Subcutaneous abdominal adipose tissue (tissue), 5 donors: ENCODE measurements around the gene NPM3.

Source experiments
- H3K27ac ChIP-seq: one replicate; pipeline ENCODE4 v1.7.0; 2013; ENCODE audit warnings: low read depth, mild to moderate bottlenecking, inconsistent platforms, low read length, moderate library complexity
- H3K27me3 ChIP-seq, 5 donors: one replicate each; pipeline ENCODE4 v1.7.0; 2013; ENCODE audit warnings: low read length in 5 of 5, inconsistent platforms in 1 of 5; ENCODE audit not compliant: control insufficient read depth in 5 of 5, insufficient read depth in 4 of 5
- H3K36me3 ChIP-seq, 5 donors: one replicate each; pipeline ENCODE4 v1.7.0; 2013; ENCODE audit warnings: low read length in 5 of 5; ENCODE audit not compliant: control insufficient read depth in 5 of 5, insufficient read depth in 5 of 5
- H3K4me1 ChIP-seq, 5 donors: one replicate each; pipeline ENCODE4 v1.7.0; 2013; ENCODE audit warnings: low read length in 5 of 5, mild to moderate bottlenecking in 3 of 5, moderate library complexity in 1 of 5; ENCODE audit not compliant: control insufficient read depth in 5 of 5, insufficient read depth in 5 of 5
- H3K4me3 ChIP-seq, 5 donors: one replicate each; pipeline ENCODE4 v1.7.0; 2013; ENCODE audit warnings: low read length in 5 of 5, low read depth in 1 of 5
- H3K9ac ChIP-seq, 5 donors: one replicate each; pipeline ENCODE4 v1.7.0; 2013; ENCODE audit warnings: low read length in 5 of 5, mild to moderate bottlenecking in 4 of 5, moderate library complexity in 3 of 5
- H3K9me3 ChIP-seq, 5 donors: one replicate each; pipeline ENCODE4 v1.7.0; 2013; ENCODE audit warnings: low read length in 5 of 5; ENCODE audit not compliant: control insufficient read depth in 5 of 5
- donor health status: healthy.
- donor health status: healthy.
- donor health status: healthy.
- donor health status: healthy.
- donor health status: healthy.

NPM3 gene

GRCh38 chr10:101780818-101781654 lies 2.2 kb downstream of the NPM3 start:
- no peaks in the 10 kb centered on the region for H3K9me3 ChIP-seq
- H3K27me3 ChIP-seq = peaks cover 0 to 17% (median 11%) of the 10 kb centered on the region in 5 donors
- no peak overlapping the region for H3K27ac ChIP-seq
- no peak overlapping the region for H3K9ac ChIP-seq
- peaks cover 3 to 60% (median 54%) of the 10 kb centered on the region in 5 donors for H3K4me1 ChIP-seq
- peaks cover 20 to 33% (median 21%) of the 10 kb centered on the region in 5 donors for H3K36me3 ChIP-seq
- H3K4me3 ChIP-seq = peak overlapping the region in 1 of 5 donors; percentile 54

- Histone ChIP-seq H3K27ac (no peak overlapping the region), H3K4me1 (peaks cover 3 to 62% (median 57%) of the 10 kb centered on the region in 5 donors), H3K9me3 (no peaks in the 10 kb centered on the region), H3K4me3 (peak overlapping the region; percentile 22 to 62 (median 57)), H3K27me3 (peaks cover 0 to 20% (median 12%) of the 10 kb centered on the region in 5 donors), H3K9ac (peak overlapping the region in 1 of 5 donors; percentile 1), H3K36me3 (peaks cover 13 to 26% (median 14%) of the 10 kb centered on the region in 5 donors)
These were observed 2.9 kb downstream of the NPM3 start for GRCh38 chr10:101780187-101780817.

GRCh38 chr10:101779544-101780186 lies 3.6 kb downstream of the NPM3 start:
- H3K9me3 ChIP-seq = no peaks in the 10 kb centered on the region
- H3K4me3 ChIP-seq = peak overlapping the region; percentile 54 to 65 (median 59)
- H3K9ac ChIP-seq = peak overlapping the region in 3 of 5 donors; percentile 21 to 56 (median 47)
- H3K27me3 ChIP-seq = peaks cover 0 to 26% (median 18%) of the 10 kb centered on the region in 5 donors
- H3K4me1 ChIP-seq = peaks cover 3 to 65% (median 53%) of the 10 kb centered on the region in 5 donors
- H3K36me3 ChIP-seq = peaks cover 7 to 20% (median 8%) of the 10 kb centered on the region in 5 donors
- H3K27ac ChIP-seq = no peak overlapping the region

- Histone ChIP-seq H3K9me3 (no peaks in the 10 kb centered on the region), H3K36me3 (peaks cover under 1 to 14% (median 3%) of the 10 kb centered on the region in 5 donors), H3K9ac (peak overlapping the region in 3 of 5 donors; percentile 21 to 56 (median 47)), H3K27me3 (peaks cover 0 to 32% (median 24%) of the 10 kb centered on the region in 5 donors), H3K4me1 (peaks cover 3 to 63% (median 48%) of the 10 kb centered on the region in 5 donors), H3K4me3 (peak overlapping the region in 4 of 5 donors; percentile 54 to 62 (median 58)), H3K27ac (no peak overlapping the region)
These were observed 4.3 kb downstream of the NPM3 start for GRCh38 chr10:101778781-101779543.

DNA sequence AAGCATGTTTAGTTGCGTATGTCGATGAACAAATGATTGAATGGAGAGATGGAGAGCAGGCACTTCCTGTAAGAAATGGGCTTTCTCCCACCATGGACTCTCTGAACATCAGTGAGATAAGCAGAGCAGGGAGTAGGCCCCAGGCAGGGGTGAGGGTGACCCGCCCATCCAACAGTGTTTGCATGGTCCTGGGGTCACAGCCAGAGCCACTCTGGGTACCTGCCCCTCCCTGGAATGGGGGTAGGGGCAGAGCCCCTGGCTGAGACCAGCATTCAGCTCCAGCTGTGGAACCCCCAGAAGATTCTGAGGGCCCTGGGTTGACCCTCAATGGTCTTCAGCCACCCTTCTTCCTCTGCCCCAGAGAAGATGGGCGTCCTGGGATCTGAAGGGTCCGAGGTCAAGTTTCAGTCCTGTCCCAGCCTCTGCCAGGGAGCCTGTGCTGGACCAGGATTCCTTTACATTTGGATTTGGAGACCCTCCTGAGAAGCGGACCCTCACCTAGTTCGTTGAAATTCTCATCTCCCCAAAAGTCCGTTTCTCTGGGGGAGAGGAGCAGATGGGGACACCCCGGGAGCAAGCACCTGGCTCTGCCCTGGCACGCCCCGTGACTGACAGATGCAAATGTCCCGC lies 5.0 kb downstream of the NPM3 start:
- Histone ChIP-seq H3K4me1 (peaks cover 3 to 57% (median 41%) of the 10 kb centered on the region in 5 donors), H3K27ac (no peak overlapping the region), H3K4me3 (no peak overlapping the region), H3K36me3 (peaks cover 0 to 13% (median 3%) of the 10 kb centered on the region in 5 donors), H3K27me3 (peaks cover 0 to 37% (median 29%) of the 10 kb centered on the region in 5 donors), H3K9me3 (no peaks in the 10 kb centered on the region), H3K9ac (no peak overlapping the region)

DNA sequence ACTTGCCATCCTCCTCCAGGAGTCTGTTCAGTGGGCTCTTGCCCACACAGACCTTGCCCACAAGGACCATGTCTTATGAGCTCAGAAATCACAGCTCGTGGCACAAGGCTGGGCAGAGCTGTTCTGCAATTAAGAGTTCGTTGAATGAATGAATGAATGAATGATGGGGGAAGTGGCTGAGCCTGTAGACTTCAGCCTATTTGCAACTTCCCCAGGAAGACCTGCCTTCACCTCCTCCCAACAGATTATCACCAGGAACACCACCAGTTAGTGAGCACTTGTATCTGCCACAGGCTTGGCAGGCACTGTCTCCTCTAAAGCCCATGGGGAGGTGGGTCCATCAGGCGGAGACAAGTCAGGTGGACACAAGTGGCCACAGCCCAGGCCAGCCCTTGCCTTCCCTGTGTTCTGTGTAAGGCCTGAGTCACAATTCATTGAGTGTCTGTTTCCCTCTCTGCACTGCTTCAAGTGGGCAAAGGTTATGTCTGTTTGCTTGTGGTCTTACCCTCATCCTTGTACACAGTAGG lies 5.6 kb downstream of the NPM3 start:
- H3K9ac ChIP-seq = no peak overlapping the region
- no peaks in the 10 kb centered on the region for H3K9me3 ChIP-seq
- no peak overlapping the region for H3K27ac ChIP-seq
- peaks cover 3 to 52% (median 35%) of the 10 kb centered on the region in 5 donors for H3K4me1 ChIP-seq
- no peak overlapping the region for H3K4me3 ChIP-seq
- peaks cover 0 to 43% (median 35%) of the 10 kb centered on the region in 5 donors for H3K27me3 ChIP-seq
- H3K36me3 ChIP-seq = peaks cover 0 to 13% (median 4%) of the 10 kb centered on the region in 5 donors

DNA sequence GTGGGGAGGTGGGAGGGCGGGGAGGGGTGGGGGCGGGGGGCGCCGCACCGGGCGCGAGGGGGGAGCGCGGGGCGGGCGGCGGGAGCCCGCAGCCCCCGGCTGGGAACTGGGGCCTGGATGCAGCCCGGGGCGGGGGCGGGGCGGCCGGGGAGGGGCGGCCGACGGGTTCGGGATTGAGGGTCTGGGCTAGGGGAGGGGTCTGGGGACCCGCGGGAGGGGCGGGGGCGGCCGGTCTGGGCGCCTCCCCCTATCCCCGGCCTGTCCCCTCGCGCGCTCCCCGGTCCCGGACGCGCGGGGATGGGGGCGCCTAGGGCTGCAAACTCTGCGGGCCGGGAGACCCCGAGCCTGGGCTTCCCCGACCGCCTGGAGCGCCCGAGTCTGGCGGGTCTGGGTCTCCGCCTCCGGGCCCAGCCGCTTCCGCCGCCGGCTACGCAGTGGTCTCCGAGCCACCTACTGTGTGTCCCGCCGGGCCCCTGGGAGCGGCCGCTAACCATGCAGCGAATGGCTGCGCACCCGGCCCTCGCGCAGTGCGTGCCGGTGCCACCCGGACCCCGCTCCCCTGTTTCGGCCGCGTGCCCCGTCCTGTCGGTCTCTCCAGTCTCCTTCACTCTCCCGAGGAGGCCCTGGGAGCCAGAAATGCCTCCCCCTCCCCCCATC lies 7.0 kb downstream of the NPM3 start:
- peaks cover 0 to 56% (median 44%) of the 10 kb centered on the region in 5 donors for H3K27me3 ChIP-seq
- no peaks in the 10 kb centered on the region for H3K9me3 ChIP-seq
- H3K9ac ChIP-seq = no peak overlapping the region
- H3K4me3 ChIP-seq = no peak overlapping the region
- peaks cover 0 to 7% (median 7%) of the 10 kb centered on the region in 5 donors for H3K36me3 ChIP-seq
- peaks cover 3 to 42% (median 30%) of the 10 kb centered on the region in 5 donors for H3K4me1 ChIP-seq
- no peak overlapping the region for H3K27ac ChIP-seq

- H3K9me3 ChIP-seq = no peaks in the 10 kb centered on the region
- H3K27ac ChIP-seq = no peak within 1 kb of the TSS
- H3K36me3 ChIP-seq = peaks cover 0 to 15% (median 9%) of the 10 kb centered on the region in 5 donors
- peaks cover 3 to 35% (median 25%) of the 10 kb centered on the region in 5 donors for H3K4me1 ChIP-seq
- no peak within 1 kb of the TSS for H3K9ac ChIP-seq
- H3K27me3 ChIP-seq = peaks cover 0 to 63% (median 46%) of the 10 kb centered on the region in 5 donors
- H3K4me3 ChIP-seq = no peak within 1 kb of the TSS
These were observed 7.7 kb downstream of the NPM3 start, which contains the start of gene FGF8 for GRCh38 chr10:101775273-101776160. TSS of gene FGF8 (minus strand) at chr10:101776114. CDS start at chr10:101775900, 214 bp downstream.
